ENCODE measurements around the gene ZNF263.

DNA sequence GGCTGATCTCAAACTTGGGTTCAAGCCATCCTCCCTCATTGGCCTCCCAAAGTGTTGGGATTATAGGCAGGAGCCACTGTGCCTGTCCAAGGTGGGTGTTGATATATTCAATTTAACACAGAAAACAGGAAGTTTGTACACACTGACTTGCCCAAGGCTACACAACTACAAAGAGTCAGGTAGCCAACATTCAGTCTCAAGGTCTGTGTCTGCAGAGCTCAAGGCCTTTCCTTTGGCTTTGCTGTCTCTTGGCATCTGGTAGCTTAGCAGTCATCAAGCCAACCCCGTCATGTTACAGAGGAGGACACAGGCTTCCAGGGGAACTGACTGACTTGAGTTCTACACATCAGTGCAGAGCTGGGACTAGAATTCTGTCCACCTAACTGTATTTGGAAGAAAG is 15.0 kb upstream of the ZNF263 start:
- TF ChIP-seq, protein P1, sequence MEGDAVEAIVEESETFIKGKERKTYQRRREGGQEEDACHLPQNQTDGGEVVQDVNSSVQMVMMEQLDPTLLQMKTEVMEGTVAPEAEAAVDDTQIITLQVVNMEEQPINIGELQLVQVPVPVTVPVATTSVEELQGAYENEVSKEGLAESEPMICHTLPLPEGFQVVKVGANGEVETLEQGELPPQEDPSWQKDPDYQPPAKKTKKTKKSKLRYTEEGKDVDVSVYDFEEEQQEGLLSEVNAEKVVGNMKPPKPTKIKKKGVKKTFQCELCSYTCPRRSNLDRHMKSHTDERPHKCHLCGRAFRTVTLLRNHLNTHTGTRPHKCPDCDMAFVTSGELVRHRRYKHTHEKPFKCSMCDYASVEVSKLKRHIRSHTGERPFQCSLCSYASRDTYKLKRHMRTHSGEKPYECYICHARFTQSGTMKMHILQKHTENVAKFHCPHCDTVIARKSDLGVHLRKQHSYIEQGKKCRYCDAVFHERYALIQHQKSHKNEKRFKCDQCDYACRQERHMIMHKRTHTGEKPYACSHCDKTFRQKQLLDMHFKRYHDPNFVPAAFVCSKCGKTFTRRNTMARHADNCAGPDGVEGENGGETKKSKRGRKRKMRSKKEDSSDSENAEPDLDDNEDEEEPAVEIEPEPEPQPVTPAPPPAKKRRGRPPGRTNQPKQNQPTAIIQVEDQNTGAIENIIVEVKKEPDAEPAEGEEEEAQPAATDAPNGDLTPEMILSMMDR (IDR thresholded peaks at IDR 0.05; ENCODE audit: insufficient read depth, low read length) = no peak
- TF ChIP-seq POLR2AphosphoS5 (IDR thresholded peaks at IDR 0.05; ENCODE audit: low read depth) = no peak
- TF ChIP-seq, protein P2, sequence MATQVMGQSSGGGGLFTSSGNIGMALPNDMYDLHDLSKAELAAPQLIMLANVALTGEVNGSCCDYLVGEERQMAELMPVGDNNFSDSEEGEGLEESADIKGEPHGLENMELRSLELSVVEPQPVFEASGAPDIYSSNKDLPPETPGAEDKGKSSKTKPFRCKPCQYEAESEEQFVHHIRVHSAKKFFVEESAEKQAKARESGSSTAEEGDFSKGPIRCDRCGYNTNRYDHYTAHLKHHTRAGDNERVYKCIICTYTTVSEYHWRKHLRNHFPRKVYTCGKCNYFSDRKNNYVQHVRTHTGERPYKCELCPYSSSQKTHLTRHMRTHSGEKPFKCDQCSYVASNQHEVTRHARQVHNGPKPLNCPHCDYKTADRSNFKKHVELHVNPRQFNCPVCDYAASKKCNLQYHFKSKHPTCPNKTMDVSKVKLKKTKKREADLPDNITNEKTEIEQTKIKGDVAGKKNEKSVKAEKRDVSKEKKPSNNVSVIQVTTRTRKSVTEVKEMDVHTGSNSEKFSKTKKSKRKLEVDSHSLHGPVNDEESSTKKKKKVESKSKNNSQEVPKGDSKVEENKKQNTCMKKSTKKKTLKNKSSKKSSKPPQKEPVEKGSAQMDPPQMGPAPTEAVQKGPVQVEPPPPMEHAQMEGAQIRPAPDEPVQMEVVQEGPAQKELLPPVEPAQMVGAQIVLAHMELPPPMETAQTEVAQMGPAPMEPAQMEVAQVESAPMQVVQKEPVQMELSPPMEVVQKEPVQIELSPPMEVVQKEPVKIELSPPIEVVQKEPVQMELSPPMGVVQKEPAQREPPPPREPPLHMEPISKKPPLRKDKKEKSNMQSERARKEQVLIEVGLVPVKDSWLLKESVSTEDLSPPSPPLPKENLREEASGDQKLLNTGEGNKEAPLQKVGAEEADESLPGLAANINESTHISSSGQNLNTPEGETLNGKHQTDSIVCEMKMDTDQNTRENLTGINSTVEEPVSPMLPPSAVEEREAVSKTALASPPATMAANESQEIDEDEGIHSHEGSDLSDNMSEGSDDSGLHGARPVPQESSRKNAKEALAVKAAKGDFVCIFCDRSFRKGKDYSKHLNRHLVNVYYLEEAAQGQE (IDR thresholded peaks at IDR 0.05; ENCODE audit: insufficient replicate concordance, low read depth) = no peak
- no peak for TF ChIP-seq GABPA (IDR thresholded peaks at IDR 0.05; ENCODE audit: low read depth)
